ENCODE data around the gene CNGB1.
"Not testable (repeated sequence)": the region's sequence is repeated elsewhere in the genome, so short reads cannot be mapped to it uniquely, and the experiment has no call there.

CNGB1 gene

DNA sequence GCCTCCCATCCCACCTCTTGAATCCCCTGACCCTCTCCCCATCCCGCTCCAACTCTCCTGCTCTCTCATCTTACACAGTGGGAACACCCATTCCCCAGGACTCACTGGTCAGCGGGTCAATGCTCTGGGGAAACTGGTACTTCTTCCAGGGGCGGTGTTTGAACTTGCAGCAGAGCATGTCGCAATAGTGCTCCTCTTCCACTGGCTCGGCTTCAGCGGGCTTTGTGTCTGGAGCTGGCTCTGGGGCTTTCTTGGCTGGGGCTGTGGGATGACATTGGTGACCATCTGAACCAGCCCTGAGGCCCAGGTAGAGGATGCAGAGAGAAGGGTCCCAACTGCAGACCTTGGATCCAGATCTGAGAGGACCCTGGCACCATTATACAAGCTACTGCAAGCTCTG, 51.9 kb downstream of the CNGB1 start:
- no peak overlapping the region for H3K9ac ChIP-seq (ENCODE audit: low read depth in 1 of 2, low read length in 2 of 2)
- H3K4me3 ChIP-seq (ENCODE audit: low read depth in 1 of 2, low read length in 2 of 2): no peak overlapping the region
- no peaks in the 10 kb centered on the region for H3K36me3 ChIP-seq (ENCODE audit: control insufficient read depth in 1 of 2, insufficient read depth in 2 of 2, low read length in 2 of 2)
- no peaks in the 10 kb centered on the region for H3K9me3 ChIP-seq (ENCODE audit: control insufficient read depth in 1 of 2, low read length in 2 of 2)
- H3K27me3 ChIP-seq (ENCODE audit: control insufficient read depth in 1 of 2, insufficient read depth in 2 of 2, low read length in 2 of 2): peaks cover 0 to 5% of the 10 kb centered on the region in 2 donors
- no peak overlapping the region for H3K27ac ChIP-seq (ENCODE audit: low read depth, low read length)
- no peaks in the 10 kb centered on the region for H3K4me1 ChIP-seq (ENCODE audit: control insufficient read depth in 1 of 2, insufficient read depth in 2 of 2, low read length in 2 of 2)

DNA sequence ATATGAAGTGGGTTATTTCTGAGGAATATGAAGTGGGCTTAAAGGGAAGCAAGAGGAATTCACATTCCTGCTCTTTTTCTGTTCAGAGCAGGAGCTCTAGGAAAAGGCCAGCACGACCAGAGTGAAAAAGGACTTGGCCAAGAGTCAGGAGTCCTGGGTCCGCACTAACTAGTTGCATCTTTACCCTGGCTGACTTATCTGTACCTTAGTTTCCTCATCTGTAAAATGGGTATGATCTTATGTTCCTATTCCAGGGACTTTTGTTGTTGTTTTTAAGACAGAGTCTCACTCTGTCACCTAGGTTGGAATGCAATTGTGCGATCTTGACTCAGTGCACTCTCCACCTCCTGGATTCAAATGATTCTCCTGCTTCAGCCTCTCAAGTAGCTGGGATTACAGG, 52.5 kb downstream of the CNGB1 start:
- Histone ChIP-seq H3K4me3 (ENCODE audit: low read depth in 1 of 2, low read length in 2 of 2) (no peak overlapping the region), H3K36me3 (ENCODE audit: control insufficient read depth in 1 of 2, insufficient read depth in 2 of 2, low read length in 2 of 2) (no peaks in the 10 kb centered on the region), H3K27ac (ENCODE audit: low read depth, low read length) (no peak overlapping the region), H3K4me1 (ENCODE audit: control insufficient read depth in 1 of 2, insufficient read depth in 2 of 2, low read length in 2 of 2) (no peaks in the 10 kb centered on the region), H3K9ac (ENCODE audit: low read depth in 1 of 2, low read length in 2 of 2) (no peak overlapping the region), H3K9me3 (ENCODE audit: control insufficient read depth in 1 of 2, low read length in 2 of 2) (no peaks in the 10 kb centered on the region), H3K27me3 (ENCODE audit: control insufficient read depth in 1 of 2, insufficient read depth in 2 of 2, low read length in 2 of 2) (peaks cover 0 to 4% of the 10 kb centered on the region in 2 donors)

- not testable (repeated sequence) for H3K27me3 ChIP-seq (ENCODE audit: control insufficient read depth in 1 of 2, insufficient read depth in 2 of 2, low read length in 2 of 2); H3K9ac ChIP-seq (ENCODE audit: low read depth in 1 of 2, low read length in 2 of 2); H3K27ac ChIP-seq (ENCODE audit: low read depth, low read length); H3K4me3 ChIP-seq (ENCODE audit: low read depth in 1 of 2, low read length in 2 of 2); H3K36me3 ChIP-seq (ENCODE audit: control insufficient read depth in 1 of 2, insufficient read depth in 2 of 2, low read length in 2 of 2); H3K4me1 ChIP-seq (ENCODE audit: control insufficient read depth in 1 of 2, insufficient read depth in 2 of 2, low read length in 2 of 2); H3K9me3 ChIP-seq (ENCODE audit: control insufficient read depth in 1 of 2, low read length in 2 of 2)
Measured at GRCh38 chr16:57917929-57918328, 53.0 kb downstream of the CNGB1 start.

- not testable (repeated sequence) for H3K27ac ChIP-seq (ENCODE audit: low read depth, low read length); H3K4me1 ChIP-seq (ENCODE audit: control insufficient read depth in 1 of 2, insufficient read depth in 2 of 2, low read length in 2 of 2); H3K9me3 ChIP-seq (ENCODE audit: control insufficient read depth in 1 of 2, low read length in 2 of 2); H3K9ac ChIP-seq (ENCODE audit: low read depth in 1 of 2, low read length in 2 of 2); H3K4me3 ChIP-seq (ENCODE audit: low read depth in 1 of 2, low read length in 2 of 2); H3K27me3 ChIP-seq (ENCODE audit: control insufficient read depth in 1 of 2, insufficient read depth in 2 of 2, low read length in 2 of 2); H3K36me3 ChIP-seq (ENCODE audit: control insufficient read depth in 1 of 2, insufficient read depth in 2 of 2, low read length in 2 of 2)
Measured at GRCh38 chr16:57917489-57917888, 53.4 kb downstream of the CNGB1 start.

- Histone ChIP-seq H3K27me3 (ENCODE audit: control insufficient read depth in 1 of 2, insufficient read depth in 2 of 2, low read length in 2 of 2) (no peaks in the 10 kb centered on the region), H3K9ac (ENCODE audit: low read depth in 1 of 2, low read length in 2 of 2) (no peak overlapping the region)
Measured at GRCh38 chr16:57916735-57917438, 54.0 kb downstream of the CNGB1 start.

DNA sequence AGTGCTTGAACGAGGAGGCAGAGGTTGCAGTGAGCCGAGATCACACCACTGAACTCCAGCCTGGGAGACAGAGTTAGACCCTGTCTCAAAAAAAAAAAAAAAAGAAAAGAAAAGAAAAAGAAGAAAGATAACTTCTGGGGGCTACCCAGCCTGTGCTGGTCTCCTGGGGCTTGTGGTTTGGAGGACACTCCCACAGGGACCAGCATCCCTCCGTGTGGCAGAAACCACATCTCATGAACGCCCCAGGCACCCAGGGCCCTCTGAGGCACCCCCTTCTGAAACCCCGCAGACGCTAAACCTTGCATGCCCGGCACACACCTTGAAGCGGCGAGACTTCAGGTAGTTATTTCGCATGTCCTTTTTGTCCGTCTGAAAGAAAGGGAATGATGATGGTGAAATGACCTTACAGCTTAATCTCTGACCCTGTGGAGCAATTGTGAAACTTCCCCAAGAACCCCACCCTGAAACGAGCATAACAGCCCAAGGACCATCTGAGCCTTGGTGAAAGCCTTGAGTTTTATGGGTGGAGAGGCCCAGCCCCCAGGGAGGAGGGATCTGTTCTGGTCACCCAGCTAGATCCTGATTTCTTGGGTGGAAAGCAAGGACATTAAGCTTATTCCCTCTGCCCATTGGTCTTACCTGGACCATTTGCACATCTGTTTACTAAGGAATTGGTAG, 55.0 kb downstream of the CNGB1 start:
- Histone ChIP-seq H3K9ac (ENCODE audit: low read depth in 1 of 2, low read length in 2 of 2) (no peak overlapping the region), H3K4me3 (ENCODE audit: low read depth in 1 of 2, low read length in 2 of 2) (no peak overlapping the region), H3K27me3 (ENCODE audit: control insufficient read depth in 1 of 2, insufficient read depth in 2 of 2, low read length in 2 of 2) (no peaks in the 10 kb centered on the region), H3K9me3 (ENCODE audit: control insufficient read depth in 1 of 2, low read length in 2 of 2) (no peaks in the 10 kb centered on the region), H3K27ac (ENCODE audit: low read depth, low read length) (no peak overlapping the region), H3K36me3 (ENCODE audit: control insufficient read depth in 1 of 2, insufficient read depth in 2 of 2, low read length in 2 of 2) (no peaks in the 10 kb centered on the region), H3K4me1 (ENCODE audit: control insufficient read depth in 1 of 2, insufficient read depth in 2 of 2, low read length in 2 of 2) (no peaks in the 10 kb centered on the region)

More at GRCh38 chr16:57916735-57917438, 54.0 kb downstream of the CNGB1 start:
- H3K4me1 ChIP-seq (ENCODE audit: control insufficient read depth in 1 of 2, insufficient read depth in 2 of 2, low read length in 2 of 2): no peaks in the 10 kb centered on the region
- no peaks in the 10 kb centered on the region for H3K9me3 ChIP-seq (ENCODE audit: control insufficient read depth in 1 of 2, low read length in 2 of 2)
- no peak overlapping the region for H3K4me3 ChIP-seq (ENCODE audit: low read depth in 1 of 2, low read length in 2 of 2)
- no peaks in the 10 kb centered on the region for H3K36me3 ChIP-seq (ENCODE audit: control insufficient read depth in 1 of 2, insufficient read depth in 2 of 2, low read length in 2 of 2)
- H3K27ac ChIP-seq (ENCODE audit: low read depth, low read length): no peak overlapping the region

- no peak overlapping the region for H3K9ac ChIP-seq (ENCODE audit: low read depth in 1 of 2, low read length in 2 of 2)
- no peaks in the 10 kb centered on the region for H3K9me3 ChIP-seq (ENCODE audit: control insufficient read depth in 1 of 2, low read length in 2 of 2)
- no peaks in the 10 kb centered on the region for H3K4me1 ChIP-seq (ENCODE audit: control insufficient read depth in 1 of 2, insufficient read depth in 2 of 2, low read length in 2 of 2)
- no peak overlapping the region for H3K27ac ChIP-seq (ENCODE audit: low read depth, low read length)
- no peaks in the 10 kb centered on the region for H3K27me3 ChIP-seq (ENCODE audit: control insufficient read depth in 1 of 2, insufficient read depth in 2 of 2, low read length in 2 of 2)
- no peaks in the 10 kb centered on the region for H3K36me3 ChIP-seq (ENCODE audit: control insufficient read depth in 1 of 2, insufficient read depth in 2 of 2, low read length in 2 of 2)
- H3K4me3 ChIP-seq (ENCODE audit: low read depth in 1 of 2, low read length in 2 of 2): no peak overlapping the region
Measured at GRCh38 chr16:57915267-57915666, 55.7 kb downstream of the CNGB1 start.

- Histone ChIP-seq H3K9me3 (ENCODE audit: control insufficient read depth in 1 of 2, low read length in 2 of 2) (no peaks in the 10 kb centered on the region), H3K36me3 (ENCODE audit: control insufficient read depth in 1 of 2, insufficient read depth in 2 of 2, low read length in 2 of 2) (no peaks in the 10 kb centered on the region), H3K27ac (ENCODE audit: low read depth, low read length) (no peak overlapping the region), H3K27me3 (ENCODE audit: control insufficient read depth in 1 of 2, insufficient read depth in 2 of 2, low read length in 2 of 2) (no peaks in the 10 kb centered on the region), H3K9ac (ENCODE audit: low read depth in 1 of 2, low read length in 2 of 2) (no peak overlapping the region), H3K4me3 (ENCODE audit: low read depth in 1 of 2, low read length in 2 of 2) (no peak overlapping the region), H3K4me1 (ENCODE audit: control insufficient read depth in 1 of 2, insufficient read depth in 2 of 2, low read length in 2 of 2) (no peaks in the 10 kb centered on the region)
Measured at GRCh38 chr16:57914244-57915173, 56.4 kb downstream of the CNGB1 start.

DNA sequence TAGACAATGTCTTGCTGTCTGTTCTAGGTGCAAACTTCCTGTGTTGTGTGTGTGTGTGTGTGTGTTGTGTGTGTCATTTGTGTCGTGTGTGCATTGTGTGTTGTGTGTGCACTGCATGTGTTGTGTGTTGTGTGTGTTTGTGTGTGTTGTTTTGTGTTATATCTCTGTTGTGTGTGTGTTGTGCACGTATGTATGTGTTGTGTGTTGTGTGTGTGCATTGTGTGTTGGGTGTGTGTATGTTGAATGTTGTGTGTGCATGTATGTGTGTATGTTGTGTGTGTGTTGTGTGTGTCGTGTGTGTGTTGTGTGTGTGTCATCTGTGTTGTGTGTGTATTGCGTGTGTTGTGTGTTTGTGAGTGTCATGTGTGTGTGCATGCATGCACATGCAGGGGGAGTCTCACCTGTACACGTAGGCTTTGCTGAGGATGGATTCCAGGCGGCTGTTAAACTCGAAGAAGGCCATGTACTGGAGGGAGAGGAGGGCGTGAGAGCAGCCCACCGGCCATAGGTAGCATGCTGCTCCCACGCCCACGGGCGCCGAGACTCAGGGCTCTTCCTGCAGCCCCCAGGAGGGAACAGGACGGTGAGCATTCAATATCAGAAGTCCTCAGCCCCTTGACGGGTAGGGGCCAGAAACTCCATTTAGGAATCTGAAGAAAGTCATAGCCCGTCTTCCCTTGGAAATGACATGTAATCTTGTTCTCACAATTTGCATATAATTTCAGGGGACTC, 58.2 kb downstream of the CNGB1 start:
- no peaks in the 10 kb centered on the region for H3K36me3 ChIP-seq (ENCODE audit: control insufficient read depth in 1 of 2, insufficient read depth in 2 of 2, low read length in 2 of 2)

More for the DNA sequence above, 58.2 kb downstream of the CNGB1 start:
- Histone ChIP-seq H3K9ac (ENCODE audit: low read depth in 1 of 2, low read length in 2 of 2) (no peak overlapping the region), H3K9me3 (ENCODE audit: control insufficient read depth in 1 of 2, low read length in 2 of 2) (no peaks in the 10 kb centered on the region), H3K27ac (ENCODE audit: low read depth, low read length) (no peak overlapping the region), H3K4me3 (ENCODE audit: low read depth in 1 of 2, low read length in 2 of 2) (no peak overlapping the region), H3K27me3 (ENCODE audit: control insufficient read depth in 1 of 2, insufficient read depth in 2 of 2, low read length in 2 of 2) (no peaks in the 10 kb centered on the region), H3K4me1 (ENCODE audit: control insufficient read depth in 1 of 2, insufficient read depth in 2 of 2, low read length in 2 of 2) (no peaks in the 10 kb centered on the region)
